H1 (cell line): ENCODE measurements around the gene RASGEF1C. TPM values are rescaled to one million over a fixed set of nuclear protein-coding genes. Genes with fewer than 3 reads are reported as not detected.

Source experiments
- FOSL1 ChIP-seq: IDR thresholded peaks from 2 replicates; pipeline ENCODE4 v1.6.1; 2011; ENCODE audit warnings: mild to moderate bottlenecking, low read depth, low read length, moderate library complexity; ENCODE audit not compliant: insufficient read depth
- MAFK ChIP-seq: IDR thresholded peaks from 2 replicates; pipeline ENCODE4 v1.6.1; 2012; ENCODE audit warnings: low read depth, mild to moderate bottlenecking, improper control_type of control experiment, low read length
- USF2 ChIP-seq: IDR thresholded peaks from 2 replicates; pipeline ENCODE4 v1.6.1; 2011; ENCODE audit warnings: low read length, improper control_type of control experiment
- polyA plus RNA-seq, 7 experiments: library from polyadenylated mRNA; depleted of rRNA in 3 of 7; stranded (reverse) in 5 of 7; unstranded in 2 of 7; fragments of >200 nt in 5 of 7; fragments of 200-250 nt in 2 of 7; gene quantifications; 1 replicate in 5 of 7; 2 replicates in 1 of 7; 4 replicates in 1 of 7; pipeline versions ENCODE4 v1.2.1 to v1.2.3, GENCODE V29; 2011 to 2013; ENCODE audit warnings: missing spikeins in 2 of 7, mixed read lengths in 2 of 7
- total RNA-seq: library from RNA; stranded (reverse); fragmentation: NEBNext Ultra II Directional; extraction: Animal tissue kit (Norgen Biotek cat#: 25700); gene quantifications from 2 replicates; pipeline ENCODE4 v1.2.1, GENCODE V29; 2021

The RASGEF1C gene
- total and polyA plus RNA-seq, 2 of the 8 experiments (the other 6 are each of a cell fraction or from before 2014, with no cell fraction given): 0.26 to 0.61 TPM

DNA sequence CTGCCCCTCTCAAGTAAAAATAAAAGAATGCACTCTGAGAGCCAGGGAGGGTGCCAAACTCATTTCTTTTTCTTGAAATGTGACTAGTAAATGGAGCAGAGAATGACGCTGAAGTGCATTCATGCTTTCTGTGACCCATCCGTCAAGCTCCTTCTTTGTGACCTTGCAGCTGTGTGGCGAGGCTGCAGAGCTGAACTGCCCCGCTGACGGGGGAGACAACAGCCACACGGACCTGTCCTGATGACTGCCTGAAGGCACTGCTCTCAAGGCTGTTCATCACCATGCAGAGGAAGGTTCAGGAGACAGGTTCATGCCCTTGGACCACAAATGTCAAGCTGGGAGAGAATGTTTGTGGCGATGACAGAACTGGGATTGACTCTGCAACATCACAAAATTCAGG, 21.0 kb upstream of the RASGEF1C start (continued):
- no peak for TF ChIP-seq MAFK
- no peak for TF ChIP-seq USF2
- no peak for TF ChIP-seq FOSL1
